HUDEP-2 (cell line): ENCODE data around the gene RNF121.
"Not testable (repeated sequence)": the region's sequence is repeated elsewhere in the genome, so short reads cannot be mapped to it uniquely, and the experiment has no call there.

Experiments used
- DNase-seq, 76 experiments: peaks; one replicate each; lab custom pipeline; 2025; ENCODE audit not compliant: unreplicated experiment in 76 of 76; lab: John Stamatoyannopoulos, UW

The RNF121 gene

GRCh38 chr11:71928737-71929443, at the start of gene RNF121:
Gene RNF121, plus strand, starts transcription at chr11:71929046. Its CDS starts 16 bp downstream, at chr11:71929062.
- DNase-seq, result peak; percentile 15 to 98 (median 94)

DNA sequence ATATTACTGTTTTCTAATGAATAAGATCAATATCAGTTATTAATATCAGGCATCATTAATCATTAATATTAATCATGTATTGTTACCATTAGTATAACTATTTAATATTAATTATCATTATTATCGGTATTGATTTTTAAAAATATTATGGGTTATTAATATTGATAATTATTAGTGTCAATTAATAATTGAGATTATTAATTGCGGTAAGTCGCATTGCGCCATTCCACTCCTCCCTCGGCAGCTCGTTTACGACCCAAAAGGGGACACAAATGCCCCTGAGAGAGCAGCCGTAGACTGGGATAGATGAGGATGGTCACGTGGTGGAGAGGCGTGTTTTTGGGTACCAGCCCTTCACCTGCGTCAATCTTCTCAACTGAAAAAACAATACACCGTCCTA, 43.0 kb upstream of the RNF121 start:
- DNase-seq, result not testable (repeated sequence)

DNA sequence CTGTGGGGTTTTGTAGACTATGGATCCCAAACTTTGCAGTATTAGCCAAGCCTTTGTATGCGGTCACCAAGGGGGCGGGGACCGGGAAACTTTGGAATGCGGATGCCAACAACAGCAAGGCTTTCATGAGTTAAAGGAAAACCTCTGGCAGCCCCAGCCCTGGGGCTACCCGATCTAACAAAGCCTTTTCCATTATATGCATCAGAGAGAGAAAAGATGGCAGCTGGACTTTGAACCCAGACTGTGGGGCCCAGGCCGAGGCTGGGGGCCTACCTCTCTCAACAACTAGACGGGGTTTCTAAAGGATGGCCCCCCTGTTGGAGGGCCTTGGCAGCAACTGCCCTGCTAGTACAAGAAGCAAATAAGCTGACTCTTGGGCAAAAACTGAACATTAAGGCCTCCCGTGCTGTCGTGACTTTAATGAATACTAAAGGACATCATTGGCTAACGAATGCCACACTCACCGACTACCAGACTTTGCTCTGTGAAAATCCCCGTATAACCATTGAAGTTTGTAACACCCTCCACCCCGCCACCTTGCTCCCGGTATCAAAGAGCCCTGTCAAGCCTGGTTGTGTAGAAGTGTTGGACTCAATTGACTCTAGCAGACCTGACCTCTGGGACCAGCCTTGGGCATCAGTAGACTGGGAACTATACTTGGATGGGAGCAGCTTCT, 40.4 kb upstream of the RNF121 start:
- not testable (repeated sequence) for DNase-seq

- DNase-seq, result not testable (repeated sequence)
These were observed 39.5 kb upstream of the RNF121 start for GRCh38 chr11:71889181-71889872.

GRCh38 chr11:71895961-71896360, 32.9 kb upstream of the RNF121 start:
- no peak for DNase-seq

DNA sequence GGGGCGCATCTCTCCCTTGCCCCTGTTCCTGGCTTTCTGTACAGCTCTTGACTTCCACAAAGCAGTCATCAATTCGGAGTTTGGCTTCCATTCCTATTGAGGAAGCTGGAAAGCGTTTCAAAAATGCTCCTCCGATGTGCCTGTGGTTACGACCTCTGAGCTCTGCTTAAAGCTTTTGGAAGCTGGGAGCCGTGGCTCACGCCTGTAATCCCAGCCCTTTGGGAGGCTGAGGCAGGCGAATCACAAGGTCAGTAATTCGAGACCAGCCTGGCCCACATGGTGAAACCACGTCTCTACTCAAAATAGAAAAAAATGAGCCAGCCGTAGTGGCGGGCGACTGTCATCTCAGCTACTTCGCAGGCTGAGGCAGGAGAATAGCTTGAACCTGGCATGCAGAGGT, 27.7 kb upstream of the RNF121 start:
- not testable (repeated sequence) for DNase-seq

DNA sequence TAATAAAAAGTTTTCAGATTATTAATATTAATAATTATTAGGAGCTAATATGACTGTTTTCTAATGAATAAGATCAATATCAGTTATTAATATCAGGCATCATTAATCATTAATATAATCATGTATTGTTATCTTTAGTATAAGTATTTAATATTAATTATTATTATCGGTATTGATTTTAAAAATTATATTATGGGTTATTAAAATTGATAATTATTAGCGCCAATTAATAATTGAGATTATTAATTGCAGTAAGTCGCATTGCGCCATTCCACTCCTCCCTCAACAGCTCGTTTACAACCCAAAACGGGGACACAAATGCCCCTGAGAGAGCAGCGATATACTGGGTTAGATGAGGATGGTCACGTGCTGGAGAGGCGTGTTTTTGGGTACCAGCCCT, 20.6 kb upstream of the RNF121 start:
- DNase-seq, result no peak

- not testable (repeated sequence) for DNase-seq
These were observed 18.1 kb upstream of the RNF121 start for GRCh38 chr11:71910775-71911174.

DNA sequence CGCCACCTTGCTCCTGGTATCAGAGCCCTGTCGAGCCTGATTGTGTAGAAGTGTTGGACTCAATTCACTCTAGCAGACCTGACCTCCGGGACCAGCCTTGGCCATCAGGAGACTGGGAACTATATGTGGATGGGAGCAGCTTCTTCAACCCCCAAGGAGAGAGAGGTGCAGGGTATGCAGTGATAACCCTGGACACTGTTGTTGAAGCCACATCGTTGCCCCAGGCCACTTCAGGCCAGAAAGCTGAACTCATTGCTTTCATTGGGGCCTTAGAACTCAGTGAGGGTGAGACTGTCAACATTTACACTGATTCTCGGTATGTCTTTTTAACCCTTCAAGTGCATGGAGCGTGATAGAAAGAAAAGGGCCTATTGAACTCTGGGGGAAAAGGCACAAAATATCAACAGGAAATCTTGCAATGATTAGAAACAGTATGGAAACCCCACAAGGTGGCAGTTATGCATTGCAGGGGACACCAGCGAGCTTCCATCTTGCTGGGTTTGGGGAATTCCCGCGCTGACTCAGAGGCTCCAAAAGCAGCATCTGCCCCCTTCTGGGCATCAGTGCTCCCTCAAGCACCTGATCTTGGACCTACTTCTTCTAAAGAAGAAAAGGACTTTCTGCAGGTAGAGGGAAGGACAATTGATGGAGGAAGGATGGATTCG, 17.4 kb upstream of the RNF121 start:
- peak in 1 of 76 experiments; percentile 5 for DNase-seq

- DNase-seq, result not testable (repeated sequence)
These were observed 16.9 kb upstream of the RNF121 start for GRCh38 chr11:71911986-71912340.

DNA sequence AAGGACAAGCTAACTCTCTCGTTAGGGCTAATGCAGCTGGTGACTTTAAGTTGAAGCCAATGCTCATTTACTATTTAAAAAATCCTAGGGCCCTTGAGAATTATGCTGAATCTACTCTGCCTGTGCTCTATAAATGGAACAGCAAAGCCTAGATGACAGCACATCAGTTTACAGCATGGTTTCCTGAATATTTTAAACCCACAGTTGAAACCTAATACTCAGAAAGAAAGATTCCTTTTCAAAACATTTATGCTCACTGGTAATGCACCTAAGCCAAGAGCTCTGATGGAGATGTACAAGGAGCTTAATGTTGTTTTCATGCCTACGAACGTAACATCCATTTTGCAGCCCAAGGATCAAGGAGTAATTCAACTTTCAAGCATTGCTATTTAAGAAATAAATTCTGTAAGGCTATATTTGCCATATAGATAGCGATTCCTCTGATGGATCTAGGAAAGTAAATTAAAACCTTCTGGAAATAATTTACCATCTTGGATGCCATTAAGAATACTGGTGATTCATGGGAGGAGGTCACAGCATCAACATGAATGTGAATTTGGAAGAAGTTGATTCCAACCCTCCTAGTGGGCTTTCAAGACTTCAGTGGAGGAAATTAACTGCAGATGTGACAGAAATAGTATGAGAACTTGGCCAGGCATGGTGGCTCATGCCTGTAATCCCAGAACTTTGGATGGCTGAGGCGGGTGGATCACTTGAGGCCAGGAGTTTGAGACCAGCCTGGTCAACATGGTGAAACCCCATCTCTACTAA, 14.9 kb upstream of the RNF121 start:
- no peak for DNase-seq

DNA sequence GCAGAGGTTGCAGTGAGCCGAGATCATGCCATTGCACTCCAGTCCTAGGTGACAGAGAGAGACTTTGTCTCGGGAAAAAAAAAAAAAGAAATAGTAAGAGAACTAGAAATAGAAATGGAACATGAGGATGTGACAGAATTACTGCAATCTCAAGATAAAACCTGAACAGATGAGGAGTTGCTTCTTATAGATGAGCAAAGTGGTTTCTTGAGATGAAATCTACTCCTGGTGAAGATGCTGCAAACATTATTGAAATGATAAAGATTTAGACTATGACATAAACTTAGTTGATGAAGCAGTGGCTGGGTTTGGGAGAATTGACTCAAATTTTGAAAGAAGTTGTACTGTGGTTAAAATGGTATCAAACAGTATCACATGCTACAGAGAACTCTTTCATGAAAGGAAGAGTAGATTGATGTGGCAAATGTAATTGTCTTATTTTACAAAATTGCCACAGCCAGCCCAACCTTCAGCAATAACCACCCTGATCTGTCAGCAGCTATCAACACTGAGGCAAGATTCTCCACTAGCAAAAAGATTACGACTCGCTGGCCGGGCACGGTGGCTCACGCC, 14.1 kb upstream of the RNF121 start:
- DNase-seq, result no peak

DNA sequence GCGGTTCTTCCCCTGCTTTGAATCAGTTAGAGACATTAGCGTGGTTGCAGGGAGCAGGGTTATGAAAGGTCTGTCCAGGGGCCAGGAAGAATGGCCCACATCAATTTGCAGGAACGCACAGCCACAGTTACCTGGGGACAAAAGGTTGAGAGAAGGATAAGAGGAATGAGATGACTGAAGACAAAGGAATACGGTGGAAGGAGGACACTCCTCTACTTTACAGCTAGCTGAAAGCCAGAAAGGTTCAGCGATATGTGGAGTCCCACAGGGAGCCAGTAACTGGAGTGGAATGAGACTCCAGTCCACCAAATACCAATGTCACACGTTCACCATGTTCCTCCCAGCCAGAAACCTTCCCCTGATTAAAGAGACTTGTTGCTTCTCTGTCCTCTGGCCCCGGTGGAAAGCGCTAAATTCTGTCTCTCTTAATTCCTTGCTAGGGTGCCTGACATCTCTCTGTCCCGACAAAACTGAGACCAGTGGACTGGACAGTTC, 11.2 kb upstream of the RNF121 start:
- DNase-seq, result no peak

GRCh38 chr11:71927820-71928736, 768 bp upstream of the RNF121 start, which contains the start of gene XNDC1N:
Gene XNDC1N, minus strand, starts transcription at chr11:71928594. Its CDS starts 5,241 bp downstream, at chr11:71923353.
- peak in 67 of 76 experiments; percentile 30 to 92 (median 78) for DNase-seq

GRCh38 chr11:71929491-71929890, 645 bp downstream of the RNF121 start:
- DNase-seq, result no peak

DNA sequence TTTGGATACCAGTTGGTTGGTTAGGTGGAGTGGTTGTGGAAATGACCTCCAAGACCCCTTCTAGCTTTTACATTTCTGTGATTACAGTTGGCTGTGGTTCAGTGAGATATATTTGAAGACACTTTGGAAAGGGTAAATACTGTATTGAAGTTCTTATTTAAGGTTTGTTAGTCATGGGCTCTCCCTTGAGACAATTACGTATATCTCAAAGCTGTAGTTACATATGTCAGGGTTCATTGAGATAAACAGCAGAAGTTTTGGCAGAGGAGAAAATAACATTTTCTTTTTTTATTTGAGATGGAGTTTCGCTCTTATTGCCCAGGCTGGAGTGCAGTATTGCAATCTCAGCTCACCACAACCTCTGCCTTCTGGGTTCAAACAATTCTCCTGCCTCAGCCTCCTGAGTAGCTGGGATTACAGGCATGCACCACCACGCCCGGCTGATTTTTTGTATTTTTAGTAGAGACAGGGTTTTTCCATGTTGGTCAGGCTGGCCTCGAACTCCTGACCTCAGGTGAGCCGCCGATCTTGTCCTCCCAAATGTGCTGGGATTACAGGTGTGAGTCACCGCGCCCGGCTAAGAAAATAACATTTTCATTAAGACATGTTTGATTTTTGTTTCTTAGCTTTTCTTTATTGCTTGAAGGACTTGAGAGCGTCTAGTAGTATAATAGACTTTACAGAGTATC, 1.9 kb downstream of the RNF121 start:
- no peak for DNase-seq

DNA sequence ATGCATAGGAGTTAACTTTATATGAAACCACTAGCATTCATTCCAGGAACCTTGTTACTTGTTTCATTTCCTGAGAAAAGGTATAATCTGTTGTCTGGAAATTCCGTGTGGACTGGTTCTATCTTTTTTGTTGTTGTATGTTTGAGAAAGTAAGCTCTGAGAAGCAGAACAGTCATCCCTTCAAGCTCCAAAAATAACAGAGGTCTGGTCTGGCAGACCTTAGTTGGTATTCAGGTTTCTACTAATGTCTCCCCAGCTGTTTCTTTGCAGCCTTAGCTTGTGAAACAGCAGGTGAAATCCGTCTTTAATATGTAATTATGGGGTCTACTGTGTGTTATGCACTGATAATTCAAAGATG, 2.4 kb downstream of the RNF121 start:
- DNase-seq, result no peak
